Measurements from ENCODE around the gene MXD1. TPM values are rescaled to one million over a fixed set of nuclear protein-coding genes. Genes with fewer than 3 reads are reported as not detected.

The MXD1 gene
- total RNA-seq, 2 donors from 2014 or later: 4.2 to 8.0 TPM

GRCh38 chr2:69979902-69980807 is 65.2 kb downstream of the MXD1 start:
- H3K4me3 ChIP-seq: no peak overlapping the region
- H3K9me3 ChIP-seq: no peaks in the 10 kb centered on the region
- intact Hi-C loops (cut with DNase I): no loop called here
- 76% methylated on average over 8 of the region's 8 CpGs for WGBS
- H3K4me1 ChIP-seq (replicated peaks): no peaks in the 10 kb centered on the region
- DNase-seq (ENCODE audit: low spot score): no peak
- no peak overlapping the region for H3K27ac ChIP-seq
- TF ChIP-seq POLR2AphosphoS5 (IDR thresholded peaks at IDR 0.05): no peak
- TF ChIP-seq CTCF (IDR thresholded peaks at IDR 0.05): no peak
- TF ChIP-seq POLR2A (IDR thresholded peaks at IDR 0.05): no peak
- H3K27me3 ChIP-seq (replicated peaks; ENCODE audit: insufficient read depth): no peaks in the 10 kb centered on the region
- no peaks in the 10 kb centered on the region for H3K36me3 ChIP-seq

GRCh38 chr2:69983392-69983966 is 68.6 kb downstream of the MXD1 start:
- WGBS: 88% methylated on average over 3 of the region's 3 CpGs
- TF ChIP-seq POLR2AphosphoS5 (IDR thresholded peaks at IDR 0.05) (no peak), CTCF (IDR thresholded peaks at IDR 0.05) (no peak), POLR2A (IDR thresholded peaks at IDR 0.05) (no peak)
- Histone ChIP-seq H3K4me1 (replicated peaks) (no peaks in the 10 kb centered on the region), H3K9me3 (no peaks in the 10 kb centered on the region), H3K27me3 (replicated peaks; ENCODE audit: insufficient read depth) (no peaks in the 10 kb centered on the region), H3K27ac (no peak overlapping the region), H3K36me3 (no peaks in the 10 kb centered on the region), H3K4me3 (no peak overlapping the region)
- intact Hi-C loops (cut with DNase I): no loop called here
- DNase-seq (ENCODE audit: low spot score): no peak

- Histone ChIP-seq H3K27ac (no peak overlapping the region), H3K27me3 (replicated peaks; ENCODE audit: insufficient read depth) (no peaks in the 10 kb centered on the region), H3K4me3 (no peak overlapping the region), H3K4me1 (replicated peaks) (no peaks in the 10 kb centered on the region), H3K36me3 (no peaks in the 10 kb centered on the region), H3K9me3 (no peaks in the 10 kb centered on the region)
- DNase-seq (ENCODE audit: low spot score): no peak
- intact Hi-C loops (cut with DNase I): no loop called here
- no peak for TF ChIP-seq POLR2AphosphoS5 (IDR thresholded peaks at IDR 0.05)
- TF ChIP-seq POLR2A (IDR thresholded peaks at IDR 0.05): no peak
- TF ChIP-seq CTCF (IDR thresholded peaks at IDR 0.05): no peak
- 97% methylated on average over 3 of the region's 3 CpGs for WGBS
Measured at GRCh38 chr2:69985216-69985615, 70.3 kb downstream of the MXD1 start.

GRCh38 chr2:69985688-69986087 is 70.8 kb downstream of the MXD1 start:
- no peaks in the 10 kb centered on the region for H3K4me1 ChIP-seq (replicated peaks)
- H3K27ac ChIP-seq: no peak overlapping the region
- intact Hi-C loops (cut with DNase I): no loop called here
- H3K4me3 ChIP-seq: no peak overlapping the region
- no peaks in the 10 kb centered on the region for H3K9me3 ChIP-seq
- no peaks in the 10 kb centered on the region for H3K27me3 ChIP-seq (replicated peaks; ENCODE audit: insufficient read depth)
- no peaks in the 10 kb centered on the region for H3K36me3 ChIP-seq
- TF ChIP-seq POLR2A (IDR thresholded peaks at IDR 0.05) (no peak), POLR2AphosphoS5 (IDR thresholded peaks at IDR 0.05) (no peak), CTCF (IDR thresholded peaks at IDR 0.05) (no peak)
- 73% methylated on average over 10 of the region's 10 CpGs for WGBS
- no peak for DNase-seq (ENCODE audit: low spot score)

Data from prostate gland (tissue), 2 donors.